T-helper 1 cell treated with Interleukin-12 subunit alpha and Interleukin-12 subunit beta and Interleukin-4 antibody, amounts not matched to agents 30 μg/mL and 1 μg/mL, for 36 hours (primary cell): ENCODE results near the gene LRRC4C.

ENCODE experiments used
- H3K27ac Mint-ChIP-seq: one replicate; pipeline ENCODE4 v1.8.0; 2021; ENCODE audit warnings: mild to moderate bottlenecking, mixed read lengths
- H3K27me3 Mint-ChIP-seq: one replicate; pipeline ENCODE4 v1.8.0; 2021; ENCODE audit warnings: low read depth, mixed read lengths
- H3K36me3 Mint-ChIP-seq: one replicate; pipeline ENCODE4 v1.8.0; 2021; ENCODE audit warnings: low read depth, mixed read lengths
- H3K4me1 Mint-ChIP-seq: one replicate; pipeline ENCODE4 v1.8.0; 2021; ENCODE audit warnings: low read depth, mixed read lengths
- H3K4me3 Mint-ChIP-seq: one replicate; pipeline ENCODE4 v1.8.0; 2021; ENCODE audit warnings: mild to moderate bottlenecking, moderate library complexity, mixed read lengths
- H3K9me3 Mint-ChIP-seq: one replicate; pipeline ENCODE4 v1.8.0; 2021; ENCODE audit warnings: mixed read lengths

Gene LRRC4C

DNA sequence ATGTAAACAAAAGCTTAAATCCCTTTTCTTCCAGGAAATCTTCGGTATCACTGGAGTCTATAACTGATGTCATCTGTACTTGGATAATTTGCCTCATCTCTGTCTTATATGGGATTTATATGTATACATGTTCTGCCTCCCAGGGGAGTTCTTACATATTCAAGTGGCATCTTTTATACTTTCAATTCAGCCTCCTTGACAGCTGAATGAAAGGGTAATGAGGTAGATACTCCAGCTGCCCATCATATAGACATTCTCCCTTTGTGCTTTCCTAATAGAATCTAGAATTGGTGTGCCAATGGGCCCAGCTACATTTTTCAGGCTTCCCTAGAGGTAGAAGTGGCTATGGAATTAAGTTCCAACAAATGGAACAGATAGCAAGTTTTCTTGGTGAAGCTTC, 223.8 kb downstream of the LRRC4C start:
- Mint-ChIP-seq H3K36me3 (no peaks in the 10 kb centered on the region), H3K27me3 (no peaks in the 10 kb centered on the region), H3K4me3 (no peak overlapping the region), H3K9me3 (peaks cover 9% of the 10 kb centered on the region), H3K27ac (no peak overlapping the region), H3K4me1 (no peaks in the 10 kb centered on the region)

DNA sequence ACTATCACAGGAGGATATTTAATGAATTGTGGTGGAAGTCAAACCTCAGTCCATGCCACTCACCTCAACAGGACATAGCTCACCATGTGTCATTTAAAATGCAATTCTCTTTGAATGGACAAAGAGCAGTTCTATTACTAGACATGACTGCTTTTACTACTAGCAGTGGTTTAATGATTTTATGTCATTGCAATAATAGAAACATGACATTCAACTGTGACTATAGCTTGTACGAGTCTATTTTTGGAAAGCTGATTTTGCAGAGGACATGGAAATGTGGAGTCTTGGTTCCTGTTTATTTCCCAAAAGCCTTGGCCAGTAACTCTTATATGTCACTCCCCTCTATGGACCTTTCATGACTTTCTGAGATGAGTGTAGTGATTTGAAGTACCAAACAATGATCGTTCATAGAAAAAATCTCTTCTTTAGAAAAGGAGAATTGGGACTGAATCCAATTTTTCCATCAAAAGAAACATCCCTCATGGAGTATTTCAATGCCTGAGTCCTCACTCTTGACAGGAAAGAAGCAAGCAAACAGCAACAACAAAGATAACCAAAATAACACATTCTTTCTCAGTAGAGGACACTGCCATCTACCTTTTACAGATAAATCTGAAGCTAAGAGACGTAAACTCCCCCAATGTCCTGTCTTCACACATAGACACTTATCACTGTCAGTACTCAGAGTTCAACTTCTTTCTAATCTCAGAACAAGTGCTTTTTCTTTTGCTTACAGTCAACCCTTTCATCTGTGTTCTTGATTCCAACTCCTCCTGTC, 233.4 kb downstream of the LRRC4C start:
- Mint-ChIP-seq H3K27ac (no peak overlapping the region), H3K9me3 (peaks cover 25% of the 10 kb centered on the region), H3K27me3 (no peaks in the 10 kb centered on the region), H3K36me3 (no peaks in the 10 kb centered on the region), H3K4me1 (no peaks in the 10 kb centered on the region), H3K4me3 (no peak overlapping the region)

DNA sequence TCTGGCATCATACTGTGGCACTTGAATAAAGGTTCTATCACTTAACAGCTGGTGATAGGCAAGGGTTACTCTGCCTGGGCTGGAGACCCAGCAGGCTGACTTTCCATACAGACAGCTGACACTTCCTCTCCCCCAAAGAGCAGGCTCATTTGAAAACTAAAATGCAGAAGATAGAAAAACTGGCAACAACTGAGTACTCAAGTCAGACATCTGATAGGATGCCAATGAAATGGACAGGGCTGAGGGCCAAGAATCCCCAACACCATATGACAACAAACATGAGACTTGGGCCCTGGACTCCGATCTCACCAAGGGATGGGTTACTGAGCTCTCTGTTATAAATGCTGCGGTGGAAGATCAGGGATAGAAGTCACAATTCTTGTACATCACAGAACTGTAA, 237.2 kb downstream of the LRRC4C start:
- no peaks in the 10 kb centered on the region for H3K27me3 Mint-ChIP-seq
- H3K9me3 Mint-ChIP-seq: peaks cover 22% of the 10 kb centered on the region
- H3K36me3 Mint-ChIP-seq: no peaks in the 10 kb centered on the region
- no peak overlapping the region for H3K4me3 Mint-ChIP-seq
- no peaks in the 10 kb centered on the region for H3K4me1 Mint-ChIP-seq
- no peak overlapping the region for H3K27ac Mint-ChIP-seq

DNA sequence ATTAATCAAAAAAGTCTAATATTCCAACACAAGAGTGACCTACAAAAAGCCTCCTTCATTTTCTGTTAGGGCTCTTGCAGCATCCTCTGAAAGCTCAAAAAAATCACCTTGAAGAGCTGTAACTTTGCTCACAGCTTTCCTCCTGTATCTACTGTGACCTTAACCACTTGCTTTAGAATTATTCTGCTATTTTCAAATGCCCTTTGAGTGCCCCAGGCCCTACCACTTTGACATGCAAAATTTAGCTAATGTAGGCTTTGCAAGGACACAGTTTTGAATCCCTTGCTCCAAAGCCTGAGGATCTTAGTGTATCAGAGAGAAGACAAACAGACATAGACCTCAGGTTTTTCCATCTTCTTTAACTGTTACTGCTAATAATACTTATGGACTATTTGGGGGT, 253.1 kb downstream of the LRRC4C start:
- Mint-ChIP-seq H3K27me3 (no peaks in the 10 kb centered on the region), H3K36me3 (no peaks in the 10 kb centered on the region), H3K27ac (no peak overlapping the region), H3K9me3 (peaks cover 19% of the 10 kb centered on the region), H3K4me1 (no peaks in the 10 kb centered on the region), H3K4me3 (no peak overlapping the region)

DNA sequence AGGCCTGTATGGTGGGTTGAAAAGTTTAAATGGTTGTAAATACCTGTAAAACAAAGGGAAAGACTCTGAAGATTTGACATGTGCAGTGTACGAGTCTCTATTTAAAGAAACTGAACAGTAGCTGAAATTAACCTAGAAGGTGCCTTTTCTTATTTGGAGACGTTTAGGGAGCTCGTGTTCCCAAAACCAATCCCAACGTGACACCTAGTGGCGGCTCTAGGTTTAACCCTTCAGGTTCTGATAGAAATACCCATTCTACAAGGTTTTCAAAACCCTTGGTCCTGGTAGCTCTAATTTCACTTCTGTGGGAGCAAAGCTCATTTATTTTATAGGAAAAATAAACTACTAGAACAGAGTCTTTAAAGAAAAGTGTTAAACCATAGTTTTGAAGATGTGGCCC, 258.3 kb downstream of the LRRC4C start:
- H3K27ac Mint-ChIP-seq: no peak overlapping the region
- no peaks in the 10 kb centered on the region for H3K36me3 Mint-ChIP-seq
- H3K4me3 Mint-ChIP-seq: no peak overlapping the region
- H3K27me3 Mint-ChIP-seq: no peaks in the 10 kb centered on the region
- H3K4me1 Mint-ChIP-seq: no peaks in the 10 kb centered on the region
- H3K9me3 Mint-ChIP-seq: peaks cover 16% of the 10 kb centered on the region

DNA sequence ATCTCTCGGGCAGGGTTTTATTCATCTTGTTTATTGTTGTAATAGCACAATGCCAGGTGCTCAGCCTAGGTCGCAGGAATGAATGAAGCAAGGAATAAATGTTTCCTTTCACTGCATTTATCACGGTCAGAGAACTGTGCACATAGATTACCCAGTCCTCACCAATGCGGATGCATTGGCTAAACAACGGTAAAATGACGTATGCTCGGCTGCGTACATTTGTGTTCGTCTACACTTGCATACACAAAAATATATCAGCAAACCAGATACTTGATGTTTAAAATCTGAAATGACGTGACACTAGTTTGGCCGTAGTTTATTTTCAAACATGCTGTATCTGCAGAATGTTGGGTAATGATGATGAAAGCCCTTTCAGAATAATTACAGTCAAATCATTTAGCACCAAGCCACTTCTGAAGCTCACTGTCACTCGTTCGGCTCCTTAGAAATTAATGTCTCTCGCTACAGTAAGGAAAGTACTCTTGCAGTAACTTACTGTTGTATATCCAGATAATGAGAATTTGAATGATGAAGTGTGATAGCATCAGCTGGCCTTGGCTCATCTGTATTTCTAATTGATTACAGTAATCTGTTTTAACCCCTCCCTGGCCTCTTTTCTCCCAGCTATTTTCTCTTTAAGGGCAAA, 268.9 kb downstream of the LRRC4C start:
- Mint-ChIP-seq H3K4me3 (no peak overlapping the region), H3K9me3 (peaks cover 29% of the 10 kb centered on the region), H3K27ac (no peak overlapping the region), H3K4me1 (no peaks in the 10 kb centered on the region), H3K36me3 (no peaks in the 10 kb centered on the region), H3K27me3 (no peaks in the 10 kb centered on the region)

DNA sequence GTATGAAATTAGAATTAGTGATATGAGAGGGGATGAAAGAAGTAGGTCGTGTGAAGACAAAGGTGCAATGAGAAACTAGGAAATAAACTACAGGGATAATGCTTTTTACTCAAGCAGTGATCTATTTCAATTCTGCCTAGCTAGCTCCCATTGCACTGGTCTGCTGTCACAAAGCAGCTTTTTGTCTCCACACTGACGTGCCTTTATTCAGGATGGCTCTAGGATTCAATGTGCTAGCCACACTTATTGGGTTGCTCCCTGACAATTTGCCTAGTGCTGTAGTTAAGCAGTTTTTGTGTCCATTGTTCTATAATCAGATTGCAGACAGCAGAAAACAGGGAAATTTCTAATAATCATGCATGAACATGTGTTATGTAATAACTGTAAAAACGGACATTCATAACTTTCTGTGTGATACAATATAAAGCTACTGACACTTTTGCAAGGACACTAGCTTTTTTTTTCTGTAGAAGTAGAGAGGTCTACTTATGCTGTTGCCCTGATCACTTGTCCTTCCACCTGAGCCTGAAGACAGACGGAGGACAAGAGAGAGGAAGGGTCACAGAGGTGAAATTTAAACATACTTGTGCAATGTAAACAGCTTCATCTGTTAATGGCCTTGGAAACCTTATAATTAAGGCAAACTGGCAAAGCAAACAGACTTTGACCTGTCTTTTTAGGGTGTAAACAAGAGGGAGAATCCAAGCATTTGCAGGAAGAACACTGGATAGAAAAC, 269.6 kb downstream of the LRRC4C start:
- Mint-ChIP-seq H3K9me3 (peaks cover 26% of the 10 kb centered on the region), H3K27me3 (no peaks in the 10 kb centered on the region)

DNA sequence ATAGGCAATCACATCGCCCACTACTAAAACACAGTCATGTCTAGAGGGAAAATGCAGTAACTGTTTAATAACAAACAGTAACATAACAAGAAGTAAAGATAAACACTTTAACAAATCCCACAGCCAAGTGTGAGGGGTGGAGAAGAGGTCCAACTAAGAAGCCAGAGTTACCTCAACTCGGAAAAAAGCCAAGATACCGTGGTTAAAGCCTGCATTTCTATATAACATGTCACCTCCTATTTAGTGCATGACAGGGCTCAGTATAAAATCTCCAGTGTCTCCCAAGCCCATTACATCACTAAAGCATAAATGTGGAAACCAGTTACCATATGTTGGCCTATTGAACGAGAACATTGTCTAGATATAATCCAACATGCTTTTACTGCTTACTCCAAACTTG, 281.7 kb downstream of the LRRC4C start:
- Mint-ChIP-seq H3K27ac (no peak overlapping the region), H3K36me3 (no peaks in the 10 kb centered on the region), H3K4me1 (no peaks in the 10 kb centered on the region), H3K9me3 (peaks cover 30% of the 10 kb centered on the region), H3K27me3 (no peaks in the 10 kb centered on the region), H3K4me3 (no peak overlapping the region)

More for the DNA sequence above, 269.6 kb downstream of the LRRC4C start:
- no peaks in the 10 kb centered on the region for H3K36me3 Mint-ChIP-seq
- H3K4me1 Mint-ChIP-seq: no peaks in the 10 kb centered on the region
- no peak overlapping the region for H3K4me3 Mint-ChIP-seq
- no peak overlapping the region for H3K27ac Mint-ChIP-seq

DNA sequence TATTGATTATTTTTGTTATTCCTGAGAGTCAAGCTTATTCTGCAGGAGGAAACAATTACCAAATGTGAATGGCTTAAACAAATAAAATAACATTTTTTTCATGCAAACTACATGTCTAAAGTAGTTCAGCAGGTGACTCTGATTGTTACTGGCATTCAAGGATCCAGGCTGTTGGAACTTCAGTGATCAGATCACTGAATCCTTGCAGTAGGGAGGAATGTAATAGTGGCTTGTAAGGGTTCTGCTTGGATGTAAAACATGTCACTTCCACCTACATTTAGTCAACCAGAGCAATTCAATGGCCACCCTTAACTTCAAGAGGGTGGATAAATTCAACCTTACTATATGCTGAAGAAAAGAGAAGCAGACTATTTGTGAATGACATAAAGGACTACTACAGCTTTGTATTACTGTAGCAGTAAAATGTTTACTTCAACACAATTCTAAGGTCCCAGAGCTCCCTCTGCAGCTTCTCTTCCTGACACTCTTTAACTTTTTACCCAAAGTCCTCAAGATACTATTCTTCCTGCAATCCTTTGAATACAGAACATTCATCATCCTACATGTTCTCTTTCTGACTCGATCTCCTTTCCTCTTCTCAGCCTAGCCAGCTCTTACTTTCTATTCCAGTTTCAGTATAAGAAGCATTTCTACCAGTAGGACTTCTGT, 284.0 kb downstream of the LRRC4C start:
- H3K4me3 Mint-ChIP-seq: no peak overlapping the region
- H3K36me3 Mint-ChIP-seq: no peaks in the 10 kb centered on the region
- H3K27ac Mint-ChIP-seq: no peak overlapping the region
- H3K27me3 Mint-ChIP-seq: no peaks in the 10 kb centered on the region
- H3K9me3 Mint-ChIP-seq: peaks cover 29% of the 10 kb centered on the region
- no peaks in the 10 kb centered on the region for H3K4me1 Mint-ChIP-seq

DNA sequence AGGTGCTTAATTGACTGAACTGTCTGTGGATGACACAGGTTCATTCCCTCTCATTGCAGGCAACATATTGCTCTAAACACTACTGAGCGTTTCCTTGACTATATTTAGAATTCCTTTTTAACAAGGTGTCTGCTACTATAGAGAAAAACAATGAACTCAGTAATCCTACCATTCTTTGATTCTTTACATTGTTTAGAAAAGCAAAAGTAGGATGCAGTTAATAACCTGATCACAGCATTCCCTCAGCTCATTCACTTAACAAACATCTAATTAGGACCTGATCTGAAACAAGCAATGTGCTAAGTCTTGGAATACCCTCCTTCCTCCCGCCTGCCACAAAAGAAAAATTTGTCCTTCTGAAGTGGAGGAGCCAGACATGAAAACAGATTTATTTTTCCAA, 313.1 kb downstream of the LRRC4C start:
- H3K36me3 Mint-ChIP-seq: no peaks in the 10 kb centered on the region
- H3K27me3 Mint-ChIP-seq: no peaks in the 10 kb centered on the region
- no peaks in the 10 kb centered on the region for H3K4me1 Mint-ChIP-seq
- peaks cover 22% of the 10 kb centered on the region for H3K9me3 Mint-ChIP-seq
- no peak overlapping the region for H3K27ac Mint-ChIP-seq
- H3K4me3 Mint-ChIP-seq: no peak overlapping the region

DNA sequence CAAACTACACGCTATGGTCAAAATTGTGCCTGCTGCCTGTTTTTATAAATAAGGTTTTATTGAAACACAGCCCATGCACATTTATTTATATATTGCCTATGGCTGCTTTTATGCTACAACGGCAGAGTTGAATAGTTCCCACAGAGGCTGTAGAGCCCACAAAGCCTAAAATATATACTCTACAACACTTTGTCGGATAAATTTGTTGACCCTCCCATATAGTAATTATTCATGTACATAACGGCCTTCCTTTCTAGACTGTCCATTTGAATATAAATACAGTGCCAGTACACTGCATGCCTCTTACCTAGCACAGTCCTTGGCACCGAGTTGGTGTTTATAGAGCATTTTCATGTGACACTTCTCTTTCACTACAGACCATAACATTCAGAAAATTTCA, 314.0 kb downstream of the LRRC4C start:
- H3K4me3 Mint-ChIP-seq: no peak overlapping the region
- no peak overlapping the region for H3K27ac Mint-ChIP-seq
- H3K9me3 Mint-ChIP-seq: peaks cover 28% of the 10 kb centered on the region
- no peaks in the 10 kb centered on the region for H3K36me3 Mint-ChIP-seq
- H3K27me3 Mint-ChIP-seq: no peaks in the 10 kb centered on the region
- no peaks in the 10 kb centered on the region for H3K4me1 Mint-ChIP-seq

DNA sequence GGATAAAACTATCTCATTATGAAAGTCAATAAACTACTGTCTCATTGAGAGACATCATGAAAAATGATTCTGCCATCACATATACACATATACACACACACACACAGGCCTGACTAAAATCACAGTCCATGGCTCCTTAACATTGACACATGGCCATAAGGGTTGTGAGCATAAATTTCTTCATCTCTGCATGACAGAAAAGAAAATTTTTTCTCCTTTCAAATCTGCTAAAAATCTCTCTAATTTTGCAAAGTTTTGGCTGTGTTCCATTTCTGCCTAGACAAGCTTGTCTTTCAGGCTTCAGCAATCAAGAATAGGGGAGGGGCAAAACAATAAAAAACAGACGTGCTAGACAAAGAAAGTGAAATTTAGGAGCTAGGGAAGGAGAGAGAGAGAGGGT, 324.5 kb downstream of the LRRC4C start:
- no peaks in the 10 kb centered on the region for H3K27me3 Mint-ChIP-seq
- H3K9me3 Mint-ChIP-seq: peaks cover 26% of the 10 kb centered on the region
- no peaks in the 10 kb centered on the region for H3K36me3 Mint-ChIP-seq
- H3K27ac Mint-ChIP-seq: no peak overlapping the region
- H3K4me1 Mint-ChIP-seq: no peaks in the 10 kb centered on the region
- H3K4me3 Mint-ChIP-seq: no peak overlapping the region

DNA sequence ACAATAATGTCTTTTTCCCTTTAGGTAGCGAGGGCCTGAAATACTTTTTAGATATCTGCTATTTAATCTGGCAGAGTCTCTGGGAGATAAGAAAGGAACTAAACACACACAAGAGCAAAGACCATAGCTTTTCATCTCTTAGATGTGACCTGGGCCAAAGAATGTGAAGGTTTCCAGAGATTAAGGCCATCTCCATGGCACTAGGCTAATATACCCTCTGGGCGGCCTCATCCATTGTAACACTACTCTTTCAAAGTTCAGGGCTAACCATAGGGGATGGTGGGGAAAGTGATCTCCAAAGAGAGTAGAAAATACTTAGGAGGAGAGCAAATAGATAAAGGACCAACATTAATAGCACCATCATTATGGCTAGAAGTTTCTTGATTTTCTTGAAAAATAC, 326.4 kb downstream of the LRRC4C start:
- no peaks in the 10 kb centered on the region for H3K36me3 Mint-ChIP-seq
- H3K4me1 Mint-ChIP-seq: no peaks in the 10 kb centered on the region
- no peak overlapping the region for H3K27ac Mint-ChIP-seq
- no peaks in the 10 kb centered on the region for H3K27me3 Mint-ChIP-seq
- H3K4me3 Mint-ChIP-seq: no peak overlapping the region
- H3K9me3 Mint-ChIP-seq: peaks cover 26% of the 10 kb centered on the region

DNA sequence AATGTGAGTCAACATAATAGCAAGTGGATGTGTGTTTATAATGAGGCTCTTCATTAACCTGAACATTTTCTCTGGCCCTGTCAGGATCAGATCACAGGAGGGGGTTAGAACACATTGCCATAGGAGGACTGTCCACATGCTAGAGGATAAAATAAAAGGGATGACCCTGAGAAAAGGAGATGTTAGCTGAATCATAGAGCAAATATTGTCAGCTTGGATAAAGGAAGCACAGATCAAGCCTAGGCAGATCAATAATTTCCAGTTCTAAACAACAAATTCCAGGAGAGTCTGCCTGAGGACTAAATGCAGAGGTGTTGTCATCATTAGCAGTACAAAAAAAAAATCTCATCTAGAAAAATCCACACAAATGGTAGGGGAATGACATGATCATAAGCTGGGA, 337.9 kb downstream of the LRRC4C start:
- Mint-ChIP-seq H3K27me3 (no peaks in the 10 kb centered on the region), H3K4me1 (no peaks in the 10 kb centered on the region), H3K4me3 (no peak overlapping the region), H3K27ac (no peak overlapping the region), H3K36me3 (no peaks in the 10 kb centered on the region), H3K9me3 (peaks cover 22% of the 10 kb centered on the region)
